ENCODE measurements around the gene TRAFD1.

Gene TRAFD1

DNA sequence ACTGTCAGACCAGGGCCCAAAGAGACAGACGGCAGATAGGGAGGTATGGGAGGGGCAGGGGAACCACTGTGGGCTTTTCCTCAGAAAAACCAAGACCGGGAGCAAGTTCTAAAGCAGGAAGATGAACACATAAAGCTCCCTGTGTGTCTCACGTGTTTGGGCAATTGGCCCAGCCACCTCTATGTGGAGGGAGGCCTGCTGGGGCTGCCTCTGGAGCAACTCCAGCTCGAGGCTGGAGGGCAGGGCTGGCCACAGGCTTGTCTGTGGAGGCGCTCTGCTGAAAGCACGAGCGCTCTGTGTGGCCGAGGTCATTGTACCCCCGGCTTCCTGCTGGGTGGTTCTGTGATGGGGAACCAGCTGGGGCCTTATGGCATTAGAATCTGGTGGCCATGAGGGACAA lies 36.4 kb downstream of the TRAFD1 start:
- no peak for DNase-seq

DNA sequence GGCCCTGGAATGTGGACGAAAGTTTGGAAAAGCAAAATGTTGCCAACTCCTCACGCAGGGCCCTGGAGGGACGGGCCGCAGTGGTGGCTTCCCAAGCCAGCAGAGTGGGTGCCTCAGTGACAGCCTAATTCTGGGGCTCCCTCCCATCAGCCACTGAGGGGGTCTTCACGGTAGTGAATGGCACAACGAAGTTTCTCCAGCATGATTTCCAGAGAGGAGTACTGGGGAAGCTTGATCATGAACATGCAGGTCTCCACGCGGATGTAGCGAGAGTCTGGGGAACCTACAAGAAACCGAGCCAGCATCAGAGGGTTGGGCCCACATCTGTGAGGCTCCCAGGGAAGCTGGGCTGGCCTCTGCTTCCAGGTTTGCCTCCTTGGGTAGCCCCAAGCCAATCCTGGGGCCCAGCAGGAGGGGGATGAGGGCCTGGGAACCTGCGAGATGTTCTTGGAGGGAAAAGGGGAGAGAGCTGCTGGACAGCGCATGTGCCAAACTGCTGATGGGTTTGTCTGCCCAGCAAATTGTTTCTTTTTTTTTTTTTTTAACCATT lies 37.0 kb downstream of the TRAFD1 start:
- DNase-seq, result no peak

DNA sequence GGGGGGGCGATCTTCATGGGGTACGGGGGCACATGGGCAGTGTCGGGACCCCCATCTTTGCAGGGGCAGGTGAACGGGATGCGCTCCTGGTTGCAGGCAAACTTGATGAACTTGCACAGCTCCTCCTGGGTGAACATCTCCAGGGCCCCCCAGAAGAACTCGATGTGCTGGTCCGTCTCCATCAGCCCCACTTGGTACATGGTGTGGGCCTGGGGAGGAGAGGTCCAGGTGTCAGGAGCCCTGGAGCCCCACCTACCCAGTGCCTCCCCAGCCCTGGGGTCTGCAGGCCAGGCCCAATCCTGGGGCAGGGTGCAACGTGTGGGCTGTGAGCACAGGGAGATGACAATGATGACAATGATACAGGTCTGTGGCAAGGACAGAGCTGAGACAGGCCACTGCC lies 37.7 kb downstream of the TRAFD1 start:
- no peak for DNase-seq

DNA sequence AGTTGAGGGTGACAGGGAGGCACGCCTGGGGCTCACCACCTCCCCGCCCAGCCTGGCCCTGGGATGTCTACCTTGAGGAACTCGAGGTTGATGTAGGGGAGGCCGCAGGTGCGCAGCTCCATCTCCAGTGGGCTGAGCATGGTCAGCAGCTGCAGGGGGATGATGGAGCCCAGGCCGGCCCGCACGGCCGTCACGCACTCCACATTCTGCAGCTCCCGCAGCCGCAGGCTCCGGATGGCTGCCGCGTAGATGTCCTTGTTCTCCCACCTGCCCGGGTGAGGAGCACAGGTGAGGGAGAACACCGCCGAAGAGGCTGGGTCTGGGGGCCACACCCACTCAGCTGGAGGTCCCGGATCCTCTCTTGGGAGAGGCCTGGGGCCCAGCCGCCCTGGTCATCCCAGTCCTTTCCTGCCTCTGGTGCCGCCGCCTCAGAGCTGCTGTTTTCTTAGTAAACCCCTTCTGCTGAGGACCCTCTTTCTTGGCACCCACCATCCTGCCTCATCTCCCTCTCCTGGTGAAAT lies 38.2 kb downstream of the TRAFD1 start:
- DNase-seq, result no peak

DNA sequence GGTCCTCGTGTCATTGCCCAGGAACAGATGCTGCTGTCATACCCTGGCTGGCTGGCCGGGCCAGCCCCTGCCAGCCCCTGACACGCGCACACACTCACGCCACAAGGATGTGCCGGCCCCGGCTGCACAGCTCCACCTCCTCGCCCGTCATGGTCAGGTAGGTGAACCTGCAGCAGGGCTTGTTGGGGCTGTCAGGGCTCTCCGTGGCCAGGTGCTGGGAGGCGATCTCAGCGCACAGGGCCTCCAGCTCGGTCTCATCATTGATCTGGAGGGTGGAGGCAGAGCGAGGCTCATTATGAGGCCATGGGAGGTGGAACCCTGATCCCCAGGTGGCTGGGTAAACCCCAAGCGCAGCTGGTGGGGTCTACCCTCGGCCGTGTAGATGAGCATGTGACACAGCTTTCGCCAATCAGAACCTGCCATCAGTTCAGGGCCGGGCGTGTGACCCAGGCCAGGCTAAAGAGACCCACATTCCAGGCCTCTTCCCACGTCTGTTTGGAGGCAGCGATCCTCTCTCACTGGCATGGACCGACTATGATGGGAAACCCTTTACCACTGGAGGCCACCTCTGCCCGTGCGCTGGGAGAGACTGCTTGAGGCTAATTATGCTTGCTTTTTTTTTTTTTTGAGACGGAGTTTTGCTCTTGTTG lies 38.8 kb downstream of the TRAFD1 start:
- no peak for DNase-seq

DNA sequence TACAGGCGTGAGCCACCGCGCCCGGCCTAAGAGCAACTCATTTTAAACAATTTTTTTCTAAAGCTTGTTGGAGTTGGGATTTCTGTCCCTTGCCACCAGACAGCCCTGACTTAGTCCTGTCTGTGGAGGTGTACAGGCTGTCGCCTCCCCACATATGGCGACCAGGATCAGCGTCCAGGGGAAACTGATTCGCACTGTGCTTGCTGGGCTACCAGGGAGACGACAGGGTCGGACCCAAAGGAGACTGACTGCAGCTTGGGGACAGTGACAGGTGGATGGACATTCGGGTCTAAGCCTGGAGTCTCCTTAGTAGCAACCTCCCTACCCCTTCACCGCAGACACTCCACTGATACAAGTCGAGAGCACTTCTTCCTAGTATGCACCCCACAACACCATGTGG lies 40.3 kb downstream of the TRAFD1 start:
- no peak for DNase-seq

DNA sequence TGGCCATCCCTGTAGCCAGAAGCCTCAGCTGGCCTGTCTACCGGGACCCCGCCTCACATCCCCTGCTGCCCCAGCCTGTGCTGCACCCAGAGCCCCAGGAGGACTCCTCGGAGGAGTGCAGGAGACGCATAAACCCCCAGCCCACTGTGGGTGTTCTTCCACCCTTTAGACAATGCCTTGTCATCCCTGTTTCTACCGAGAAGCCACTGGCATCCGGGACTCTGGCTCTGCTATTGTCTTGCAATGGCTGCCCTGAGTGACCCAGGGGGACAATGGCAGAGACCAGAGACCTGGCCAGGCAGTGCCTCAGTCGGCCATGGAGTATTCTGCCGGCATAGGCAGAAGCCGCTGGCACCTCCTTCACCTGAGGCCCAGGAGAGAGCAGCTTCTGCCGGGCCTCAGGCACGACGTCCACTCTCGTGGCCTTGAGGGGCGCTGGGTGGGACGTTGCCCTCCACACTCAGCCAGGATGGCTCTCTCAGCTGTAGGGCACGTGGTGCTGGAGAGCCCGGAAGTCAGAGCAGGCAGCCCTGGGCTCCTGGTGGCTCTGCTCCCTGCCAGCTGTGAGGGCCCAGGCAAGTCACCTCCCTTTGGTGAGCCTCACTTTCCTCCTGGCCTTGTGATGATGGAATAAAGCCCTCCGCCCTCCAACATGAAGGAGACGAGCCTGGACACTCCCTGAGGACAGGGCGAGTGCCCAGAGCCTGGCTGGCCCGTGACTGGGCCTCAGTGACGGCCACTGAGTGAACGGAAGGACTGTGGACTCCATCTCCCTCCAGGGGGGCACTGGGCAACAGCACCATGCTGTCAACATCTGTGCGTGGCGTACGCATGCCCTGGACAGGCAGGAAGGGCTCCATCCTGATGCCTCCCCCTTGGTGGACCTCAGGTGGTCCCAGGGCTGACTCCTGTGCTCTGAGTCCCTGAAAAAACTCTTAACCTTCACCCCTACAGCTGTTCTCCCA lies 41.0 kb downstream of the TRAFD1 start:
- DNase-seq, result no peak

DNA sequence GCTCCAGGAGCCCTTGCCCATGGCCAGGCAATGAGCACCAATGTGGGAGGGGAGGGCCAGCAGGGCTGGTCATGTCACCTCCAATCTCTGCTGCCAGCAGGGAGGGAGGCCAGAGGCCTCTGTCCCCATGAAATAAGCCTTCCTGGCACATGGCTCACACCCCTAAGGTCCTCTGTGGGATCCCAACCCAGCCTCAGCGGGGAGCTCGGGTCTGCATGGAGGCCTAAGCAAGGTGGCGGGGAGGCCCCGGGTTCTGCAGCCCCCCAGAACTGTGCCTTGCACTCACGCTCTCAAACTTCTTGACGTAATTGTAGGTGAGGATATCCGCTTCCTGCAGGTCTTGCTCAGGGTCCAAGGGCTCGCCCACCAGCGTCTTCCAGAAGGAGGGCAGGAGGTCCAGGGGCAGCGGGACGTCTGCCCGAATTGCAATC lies 41.7 kb downstream of the TRAFD1 start:
- DNase-seq, result no peak

DNA sequence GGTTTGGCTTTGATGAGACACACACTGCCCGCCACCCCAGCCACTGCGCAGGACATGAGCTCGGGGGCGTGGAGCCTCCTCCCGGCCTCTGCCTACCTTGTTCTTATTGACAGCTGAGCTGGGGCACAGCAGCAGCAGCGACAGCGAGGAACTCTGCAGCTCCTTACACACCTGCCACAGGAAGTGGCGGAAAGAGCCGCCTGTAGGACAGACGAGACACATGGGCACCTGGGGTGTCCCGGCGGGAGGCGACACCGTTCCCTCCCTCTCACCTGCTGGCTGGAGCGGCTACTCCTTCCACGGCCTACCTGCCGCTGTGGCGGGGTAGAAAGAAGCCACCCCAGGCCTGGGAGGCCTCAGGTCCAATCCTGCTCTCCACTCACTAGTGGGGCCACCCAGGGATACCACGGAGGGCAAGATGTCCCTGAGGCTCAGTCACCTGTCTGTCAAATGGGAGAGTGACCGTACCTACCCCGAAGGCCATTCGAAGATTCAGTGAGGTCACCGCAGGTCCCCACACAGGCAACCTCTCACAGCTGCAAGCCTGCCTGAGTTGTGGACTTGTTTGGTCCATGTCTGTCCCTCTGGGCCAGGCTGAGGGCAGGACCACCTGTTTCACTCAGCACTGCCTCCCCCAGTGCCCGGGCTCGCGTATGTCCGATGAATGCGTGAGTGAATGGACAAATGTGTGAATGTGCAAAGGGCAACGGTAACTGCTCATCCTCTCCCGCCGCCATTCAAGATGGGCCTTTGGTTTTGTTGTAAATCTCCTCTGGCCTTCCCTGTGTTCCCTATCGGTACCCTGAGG lies 42.6 kb downstream of the TRAFD1 start:
- no peak for DNase-seq

DNA sequence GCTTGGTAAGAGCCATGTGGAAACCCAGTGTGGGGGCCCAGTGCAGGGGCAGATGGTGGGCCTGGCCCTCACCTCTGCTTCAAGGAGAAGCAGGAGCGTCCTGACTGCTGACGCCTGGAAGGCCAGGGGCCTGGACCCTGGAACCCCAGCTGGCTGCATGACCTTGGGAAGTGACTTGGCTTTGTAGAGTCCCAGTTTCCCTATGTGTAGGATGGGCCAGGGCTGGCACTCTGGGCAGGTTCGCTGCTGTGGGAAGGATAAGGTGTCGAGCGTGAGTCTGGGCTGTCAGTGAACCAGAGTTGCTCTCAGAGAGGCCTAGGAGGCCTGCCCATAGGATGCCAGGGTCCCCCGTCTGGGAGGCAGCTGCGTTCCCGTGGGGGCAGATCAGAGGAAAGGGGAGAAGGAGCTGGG lies 43.2 kb downstream of the TRAFD1 start:
- DNase-seq, result no peak

DNA sequence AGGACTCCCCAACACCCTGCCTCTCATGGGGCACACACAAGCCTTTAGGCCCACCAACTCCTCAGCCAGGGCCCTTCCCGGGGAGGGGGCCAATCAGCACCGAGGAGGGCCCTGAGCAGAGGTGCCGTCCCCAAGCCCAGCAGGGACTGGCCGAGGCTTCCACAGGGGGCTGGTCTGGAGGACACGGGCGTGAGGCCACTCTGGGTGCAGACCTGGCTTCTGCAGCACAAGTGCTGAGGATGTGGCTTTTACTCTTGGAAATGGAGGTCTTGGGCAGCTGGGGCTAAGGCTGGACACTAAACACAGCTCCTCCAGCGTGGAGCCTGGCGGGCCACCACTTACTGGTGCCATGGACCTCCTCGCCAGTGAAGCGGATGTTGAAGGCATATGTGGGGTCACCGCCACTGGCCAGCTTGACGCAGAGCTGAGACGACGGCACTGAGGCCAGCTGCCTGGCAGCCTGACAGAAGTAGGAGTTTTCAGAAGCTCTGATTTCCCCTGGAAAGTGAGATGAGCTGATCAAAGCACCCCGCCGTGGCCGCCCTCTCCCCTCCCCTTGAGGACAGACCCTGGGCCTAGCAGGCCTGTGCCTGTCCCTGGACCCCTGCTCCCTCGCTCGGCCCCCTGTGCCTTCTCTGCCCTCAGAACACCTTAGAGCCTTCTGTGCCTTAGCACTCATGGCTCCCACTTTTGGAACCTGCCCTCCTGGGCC lies 44.0 kb downstream of the TRAFD1 start:
- DNase-seq, result no peak

DNA sequence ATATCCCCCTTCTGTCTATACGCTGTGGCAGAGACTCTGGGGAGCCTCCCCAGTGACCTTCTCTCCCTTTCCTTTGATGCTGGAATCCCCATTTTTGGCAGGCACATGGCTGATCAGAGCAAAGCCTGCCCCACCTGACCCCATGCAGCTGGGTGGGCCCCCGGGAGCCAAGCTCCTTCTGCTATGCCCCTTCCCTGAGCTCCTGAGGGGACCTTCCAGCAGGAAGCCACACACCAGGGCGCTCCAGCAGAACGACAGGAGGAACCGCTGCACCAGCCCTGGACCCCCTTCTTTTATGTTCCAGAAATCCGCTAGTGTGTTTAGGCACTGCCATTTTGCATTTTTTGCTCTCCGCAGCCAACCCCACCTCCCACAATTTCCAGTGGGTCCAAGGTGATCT lies 44.6 kb downstream of the TRAFD1 start:
- no peak for DNase-seq

DNA sequence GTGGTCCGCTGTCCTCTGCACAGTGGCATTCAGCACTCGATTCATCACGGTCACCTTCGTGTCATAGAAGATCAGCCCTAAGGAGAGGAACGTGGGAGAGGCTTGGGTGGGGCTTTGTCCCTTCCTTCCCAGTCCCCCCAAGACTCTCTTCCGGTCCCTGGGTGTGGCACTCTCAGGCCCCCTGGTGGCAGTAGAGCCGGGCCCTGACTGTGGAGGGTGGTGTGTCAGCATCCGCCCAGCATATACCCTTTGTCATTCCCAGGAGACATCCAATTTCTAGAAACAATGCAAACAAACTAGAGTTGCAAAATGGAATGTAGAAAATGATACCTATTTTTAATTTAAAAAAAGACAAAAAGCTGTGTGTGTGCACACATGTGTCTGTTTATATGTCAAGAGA lies 45.0 kb downstream of the TRAFD1 start:
- DNase-seq, result no peak

DNA sequence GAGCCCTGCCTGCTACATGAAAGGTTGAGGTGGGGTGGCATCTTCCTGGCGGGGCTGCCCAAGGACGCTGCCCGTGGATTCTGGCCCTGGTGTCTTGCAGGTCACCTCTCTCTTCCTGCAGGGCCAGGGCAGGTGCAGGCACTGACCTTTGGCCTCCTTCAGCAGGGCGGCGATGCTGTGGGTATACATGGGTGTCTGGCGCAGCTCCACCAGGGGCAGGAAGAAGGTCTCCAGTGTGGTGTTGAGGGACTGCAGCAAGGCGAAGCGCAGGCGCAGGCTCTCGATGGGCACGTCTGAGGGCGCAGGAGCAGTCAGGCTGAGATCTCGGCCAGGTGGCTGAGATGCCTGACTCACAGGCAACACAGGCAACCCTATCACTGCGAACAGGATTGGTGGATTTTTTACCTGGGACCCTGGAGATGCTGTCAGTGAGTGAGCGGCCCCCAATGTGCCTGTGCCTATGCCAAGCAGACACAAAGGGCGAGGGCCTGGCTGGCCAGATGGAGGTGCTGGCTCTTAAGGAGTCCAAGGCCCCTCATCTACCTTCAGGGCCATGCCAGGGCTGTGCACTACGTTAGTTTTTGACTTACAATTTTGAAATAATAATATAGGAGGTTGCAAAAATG lies 45.7 kb downstream of the TRAFD1 start:
- no peak for DNase-seq

DNA sequence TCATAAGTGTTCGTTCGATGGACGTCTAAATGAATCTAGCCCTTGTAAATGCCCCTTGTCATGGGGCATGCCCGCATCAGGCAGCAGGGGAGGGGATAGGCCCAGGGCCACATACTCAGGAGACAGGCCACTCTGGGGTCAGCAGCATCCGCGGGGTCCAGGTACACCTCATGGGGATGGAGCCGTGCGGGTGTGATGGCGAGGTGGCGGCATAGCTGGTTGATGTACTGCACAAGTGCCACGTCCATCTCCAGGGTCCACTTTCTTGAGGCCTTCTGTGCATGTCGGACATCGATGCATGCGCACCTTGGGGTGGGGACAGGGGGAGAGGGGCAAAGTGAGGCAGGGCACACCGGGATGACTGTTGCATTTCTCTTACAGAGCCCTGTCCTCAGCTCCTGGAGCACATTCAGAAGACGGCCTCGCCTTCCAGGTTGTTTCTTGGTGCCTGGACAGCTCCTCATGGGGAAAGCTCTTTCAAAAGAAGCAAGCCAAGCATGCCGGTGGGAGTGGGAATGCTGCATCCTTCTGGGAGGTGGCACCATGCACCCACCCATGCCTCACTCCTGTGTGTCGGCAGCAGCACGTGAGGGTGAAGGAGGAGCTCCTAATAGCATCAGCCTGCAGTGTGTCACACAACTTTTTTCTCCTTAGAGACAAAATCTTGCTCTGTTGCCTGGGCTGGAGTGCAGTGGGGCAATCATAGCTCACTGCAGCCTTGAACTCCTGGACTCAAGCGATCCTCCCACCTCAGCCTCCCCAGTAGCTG lies 47.4 kb downstream of the TRAFD1 start:
- no peak for DNase-seq

DNA sequence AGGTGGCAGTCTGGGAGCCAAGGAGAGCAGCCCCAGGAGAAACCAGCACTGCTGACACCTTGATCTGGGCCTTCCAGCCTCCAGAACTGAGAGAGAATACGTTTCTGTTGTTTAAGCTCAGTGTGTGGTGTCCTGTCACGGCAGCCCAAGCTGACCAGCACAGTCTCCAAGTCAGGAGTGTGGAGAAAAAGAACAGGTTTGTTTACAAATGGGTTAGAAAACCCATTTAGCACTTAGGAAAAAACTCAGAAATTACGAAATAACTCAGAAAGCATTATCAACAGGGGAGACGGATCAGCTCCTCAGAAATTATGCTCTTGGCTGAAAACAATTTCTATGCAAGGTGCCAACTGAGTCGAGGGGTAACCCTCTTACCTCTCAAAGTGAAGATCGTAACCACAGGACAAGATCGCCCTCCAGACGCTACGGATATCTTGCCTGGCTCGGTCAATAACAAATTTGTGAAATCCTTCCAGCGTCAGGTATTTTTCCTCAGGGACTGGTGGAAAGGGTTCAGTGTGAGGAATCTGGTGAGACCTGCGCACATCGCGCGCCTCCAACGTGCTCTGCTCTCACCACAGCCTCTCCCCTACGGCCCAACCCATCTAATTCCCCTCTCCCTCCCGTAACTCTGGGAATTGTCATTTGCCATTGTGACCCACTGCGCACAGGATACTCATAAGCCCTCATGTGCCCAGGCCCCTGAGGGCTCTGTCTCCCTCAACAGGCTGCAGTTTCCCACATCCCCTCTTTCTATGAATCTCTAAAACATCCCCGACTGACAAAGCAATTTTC lies 50.2 kb downstream of the TRAFD1 start:
- DNase-seq, result no peak

DNA sequence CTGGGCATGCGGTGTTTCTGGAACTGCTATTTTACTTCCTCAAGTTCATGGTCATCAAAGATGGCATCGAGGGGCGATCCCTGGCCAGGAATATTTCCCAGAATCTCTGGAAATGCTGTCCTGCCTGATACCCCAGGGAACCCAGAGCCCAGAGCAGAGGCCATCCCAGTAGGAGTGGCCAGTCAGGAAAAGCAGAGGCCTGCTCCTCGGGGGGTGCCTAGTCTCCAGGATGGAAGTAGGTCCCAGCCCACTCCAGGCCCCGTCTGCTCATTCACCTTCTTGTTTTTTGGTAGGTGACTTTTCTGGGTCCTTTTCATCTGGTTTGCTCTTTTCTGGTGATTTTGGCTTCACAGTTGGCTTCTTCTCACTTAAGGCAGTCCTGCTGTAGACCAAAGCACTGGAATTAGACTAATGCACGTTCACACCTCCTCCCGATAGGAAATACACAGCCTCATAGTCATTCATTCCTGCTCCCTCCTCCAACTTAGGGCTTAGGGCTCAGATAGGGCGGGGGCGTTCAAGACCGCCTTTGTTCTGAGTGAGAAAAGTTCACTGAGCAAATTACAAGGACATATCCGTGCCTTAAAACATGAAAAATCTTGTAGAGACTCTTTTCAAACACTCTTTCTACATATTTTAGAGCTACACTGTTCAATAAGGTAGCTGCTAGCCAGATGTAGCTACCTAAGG lies 51.1 kb downstream of the TRAFD1 start:
- DNase-seq, result no peak

DNA sequence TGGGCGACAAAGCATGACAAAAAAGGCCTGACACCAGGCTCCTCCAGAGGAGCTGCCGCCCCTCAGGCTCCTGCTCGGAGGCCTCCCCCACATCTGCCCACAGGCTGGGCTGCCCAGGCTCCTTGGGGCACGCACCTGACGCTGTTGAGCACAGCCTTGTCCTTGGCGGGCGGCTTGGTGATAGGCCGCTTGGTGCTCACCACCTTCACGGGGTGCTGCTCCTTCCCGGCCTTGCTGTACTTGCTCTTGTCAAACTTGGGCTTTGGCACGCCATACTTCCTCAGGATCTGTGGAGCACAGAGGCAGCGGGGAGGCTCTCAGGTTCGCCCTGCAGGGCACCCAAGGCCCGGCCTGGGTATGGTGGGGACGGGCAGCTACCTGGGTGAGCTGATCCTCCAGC lies 53.4 kb downstream of the TRAFD1 start:
- no peak for DNase-seq

DNA sequence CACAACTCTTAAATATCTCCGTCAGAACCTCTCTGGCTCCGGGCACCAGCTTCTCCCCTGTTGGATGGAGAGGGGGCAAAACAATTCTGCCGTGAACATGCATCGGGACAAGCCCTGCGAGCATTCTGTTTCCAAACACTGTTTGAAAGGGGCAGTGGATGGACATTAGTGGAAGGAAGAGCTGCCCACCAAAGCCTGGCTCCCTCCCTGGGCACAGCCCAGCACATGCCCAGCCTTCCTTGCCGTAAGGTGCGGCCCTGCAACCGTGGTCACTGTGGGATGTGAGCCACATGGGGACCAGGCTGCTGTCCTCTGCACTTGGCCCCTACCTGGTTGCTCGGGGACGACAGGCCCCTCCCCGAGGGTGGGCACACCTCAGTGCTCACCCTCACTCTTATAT lies 54.0 kb downstream of the TRAFD1 start:
- no peak for DNase-seq

Data from T-helper 1 cell (primary cell).